Fibroblast of lung (primary cell): Measurements from ENCODE around the gene LOC128125822.

ENCODE experiments used
- CTCF ChIP-seq, 2 donors: IDR thresholded peaks in 1 of 2; conservative IDR thresholded peaks in 1 of 2; 1 replicate in 1 of 2; 2 replicates in 1 of 2; pipeline ENCODE4 v1.5.1; 2011 to 2012; ENCODE audit warnings: low read length in 2 of 2, control low read depth in 1 of 2, inconsistent platforms in 1 of 2, low read depth in 1 of 2, mild to moderate bottlenecking in 1 of 2
- EZH2 ChIP-seq: IDR thresholded peaks from 2 replicates; pipeline ENCODE4 v1.5.1; 2012; ENCODE audit warnings: low read length, control low read depth, mild to moderate bottlenecking; ENCODE audit errors: missing control alignments

GRCh38 chr6:63546697-63547096 is 25.6 kb upstream of the LOC128125822 start:
- no peak for TF ChIP-seq CTCF (conservative IDR thresholded peaks at IDR 0.05 in 1 of 2, IDR thresholded peaks at IDR 0.05 in 1 of 2; ENCODE audit: low read depth in 1 of 2, low read length in 2 of 2)
- TF ChIP-seq EZH2 = no peak
